ENCODE results near the gene PTPRN2.
"Not testable (repeated sequence)": the region's sequence is repeated elsewhere in the genome, so short reads cannot be mapped to it uniquely, and the experiment has no call there.

Gene PTPRN2

DNA sequence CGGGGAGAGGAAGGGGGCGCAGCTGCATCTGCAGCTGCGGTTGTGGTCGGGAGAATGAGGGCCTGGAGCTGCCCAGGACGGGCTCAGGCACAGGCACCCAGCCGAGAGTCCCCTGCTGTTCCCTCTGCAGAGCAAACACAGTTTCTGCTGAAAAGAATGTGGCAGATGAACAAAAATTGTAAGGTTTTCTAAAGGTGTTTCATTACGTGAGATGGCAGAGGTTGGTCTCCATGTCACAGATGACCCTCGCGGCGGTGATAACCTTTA lies 794.6 kb downstream of the PTPRN2 start:
- no peak for DNase-seq (ENCODE audit: low read depth in 4 of 4, low spot score in 1 of 4)

DNA sequence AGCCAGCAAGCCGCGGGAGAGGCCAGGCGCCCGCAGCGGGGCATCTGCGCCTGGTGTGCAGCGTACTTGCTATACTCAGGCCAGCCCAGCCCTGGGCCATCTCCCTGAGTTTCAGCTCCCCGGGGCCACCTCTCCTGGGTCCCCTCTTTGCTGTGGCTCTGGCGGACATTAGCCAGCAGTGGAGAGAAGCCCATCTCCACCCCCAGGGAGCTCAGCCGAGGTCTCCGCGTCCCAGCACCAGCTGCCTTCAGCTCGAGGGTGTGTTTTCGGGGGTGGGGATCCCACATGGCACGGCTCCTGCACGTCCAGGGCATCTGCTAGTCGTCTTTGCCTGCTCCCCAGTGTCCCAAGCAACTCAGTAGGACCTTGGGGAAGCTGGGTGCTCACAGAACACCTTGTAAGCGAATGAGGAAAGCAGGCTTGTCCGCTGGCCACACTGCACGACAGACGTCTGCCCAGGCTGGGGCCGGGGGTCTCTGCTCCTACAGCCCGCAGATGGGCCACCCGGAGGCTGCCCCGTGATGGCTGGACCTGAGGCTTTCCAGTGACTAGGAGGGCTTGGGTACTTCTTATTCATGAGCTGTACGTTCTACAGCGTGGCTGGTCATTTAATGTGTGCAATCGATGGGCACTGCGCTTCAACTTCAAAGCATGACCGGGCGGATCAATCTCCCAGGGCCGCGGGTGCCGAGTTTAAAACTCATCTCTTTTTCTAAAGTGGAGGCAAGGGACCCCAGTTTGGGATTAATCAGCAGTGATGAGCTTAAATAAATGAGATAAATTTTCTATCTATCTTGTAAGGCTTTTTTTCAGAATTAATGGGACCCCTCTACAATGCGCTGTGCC lies 795.2 kb downstream of the PTPRN2 start:
- no peak for DNase-seq (ENCODE audit: low read depth in 4 of 4, low spot score in 1 of 4)

DNA sequence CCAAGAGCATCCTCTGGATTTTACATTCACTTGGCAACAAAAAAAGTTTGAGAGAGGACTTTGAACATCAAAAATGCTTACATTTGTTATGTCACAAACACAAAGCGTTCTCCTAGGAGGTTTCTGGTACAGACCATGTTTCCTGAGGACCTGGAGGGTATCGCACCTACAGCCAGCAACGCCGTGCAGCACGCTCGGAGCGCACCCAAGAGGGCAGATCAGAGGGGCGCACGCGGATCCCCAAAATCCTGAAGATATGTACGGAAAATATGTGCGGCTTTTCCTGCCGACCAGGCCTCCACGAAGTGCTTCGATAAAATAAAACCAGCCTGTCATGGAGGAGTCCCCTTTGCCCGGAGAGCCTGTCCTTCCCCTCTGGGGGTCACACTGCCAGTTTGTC lies 796.0 kb downstream of the PTPRN2 start:
- no peak for DNase-seq (ENCODE audit: low read depth in 4 of 4, low spot score in 1 of 4)

DNA sequence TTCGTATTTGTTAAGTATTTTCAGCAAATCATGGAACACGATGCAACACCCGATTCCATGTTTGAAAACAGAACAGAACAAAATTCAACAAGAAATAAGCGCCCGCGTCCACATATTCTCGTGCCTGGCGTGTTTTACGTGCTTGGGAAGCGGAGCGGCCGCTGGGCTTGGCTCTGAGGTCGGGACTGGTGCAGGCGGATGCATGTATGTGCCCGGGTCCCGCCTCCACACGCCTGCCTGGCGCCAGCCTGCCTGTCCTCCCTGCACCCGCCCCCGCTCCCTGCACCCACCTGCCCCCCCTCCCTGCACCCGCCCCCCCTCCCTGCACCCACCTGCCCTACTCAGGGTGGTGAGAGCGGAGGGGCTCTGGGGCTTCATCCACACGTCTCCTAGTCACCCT lies 796.4 kb downstream of the PTPRN2 start:
- no peak for DNase-seq (ENCODE audit: low read depth in 4 of 4, low spot score in 1 of 4)

DNA sequence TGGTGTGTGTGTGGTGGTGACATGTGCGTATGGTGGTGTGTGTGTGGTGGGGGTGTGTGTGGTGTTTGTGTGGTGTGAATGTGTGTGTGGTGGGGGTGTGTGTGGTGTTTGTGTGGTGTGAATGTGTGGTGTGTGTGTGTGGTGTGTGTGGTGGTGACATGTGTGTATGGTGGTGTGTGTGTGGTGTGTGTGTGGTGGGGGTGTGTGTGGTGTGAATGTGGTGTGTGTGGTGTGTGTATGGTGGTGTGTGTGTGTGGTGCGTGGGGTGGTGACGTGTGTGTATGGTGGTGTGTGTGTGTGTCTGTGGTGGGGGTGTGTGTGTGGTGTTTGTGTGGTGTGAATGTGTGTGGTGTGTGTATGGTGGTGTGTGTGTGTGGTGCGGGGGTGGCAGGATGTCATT lies 797.7 kb downstream of the PTPRN2 start:
- no peak for DNase-seq (ENCODE audit: low read depth in 4 of 4, low spot score in 1 of 4)

DNA sequence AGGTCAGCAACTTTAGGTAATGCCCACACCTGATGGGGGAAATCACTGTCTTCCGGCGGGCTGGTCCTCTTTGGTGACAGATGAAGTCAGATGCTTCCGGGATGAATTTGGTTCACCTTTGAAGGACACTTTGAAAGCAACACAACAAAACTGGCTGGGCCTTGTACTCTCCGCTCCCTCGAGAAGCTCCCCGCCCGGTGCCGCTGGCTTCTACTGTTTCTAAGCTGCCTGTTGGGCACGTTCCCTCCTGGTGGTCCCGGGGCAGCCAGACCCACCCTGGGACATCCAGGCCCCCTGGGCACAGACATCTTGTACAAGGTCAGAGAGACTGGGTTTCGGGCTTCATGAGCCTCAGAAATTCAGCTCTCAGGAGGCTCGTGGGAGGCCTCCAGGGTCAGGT lies 798.5 kb downstream of the PTPRN2 start:
- DNase-seq (ENCODE audit: low read depth in 4 of 4, low spot score in 1 of 4) = no peak

DNA sequence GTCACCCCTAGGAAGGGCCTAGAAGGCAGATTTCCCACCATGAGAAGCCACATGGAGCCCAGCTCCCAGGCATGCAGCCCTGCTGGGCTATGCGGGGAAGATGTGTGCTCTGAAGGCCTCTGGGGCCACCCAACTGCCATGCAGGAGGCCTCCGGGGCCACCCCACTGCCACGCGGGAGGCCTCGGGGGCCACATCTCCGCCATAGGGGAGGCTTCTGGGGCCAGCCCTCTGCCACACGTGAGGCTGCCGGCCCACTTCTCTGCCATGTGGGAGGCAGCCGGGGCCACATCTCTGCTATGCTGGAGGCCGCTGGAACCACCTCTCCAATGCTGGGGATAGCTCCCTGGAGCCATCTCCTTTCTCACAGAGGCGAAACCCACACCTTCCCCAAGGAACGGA lies 799.0 kb downstream of the PTPRN2 start:
- no peak for DNase-seq (ENCODE audit: low read depth in 4 of 4, low spot score in 1 of 4)

DNA sequence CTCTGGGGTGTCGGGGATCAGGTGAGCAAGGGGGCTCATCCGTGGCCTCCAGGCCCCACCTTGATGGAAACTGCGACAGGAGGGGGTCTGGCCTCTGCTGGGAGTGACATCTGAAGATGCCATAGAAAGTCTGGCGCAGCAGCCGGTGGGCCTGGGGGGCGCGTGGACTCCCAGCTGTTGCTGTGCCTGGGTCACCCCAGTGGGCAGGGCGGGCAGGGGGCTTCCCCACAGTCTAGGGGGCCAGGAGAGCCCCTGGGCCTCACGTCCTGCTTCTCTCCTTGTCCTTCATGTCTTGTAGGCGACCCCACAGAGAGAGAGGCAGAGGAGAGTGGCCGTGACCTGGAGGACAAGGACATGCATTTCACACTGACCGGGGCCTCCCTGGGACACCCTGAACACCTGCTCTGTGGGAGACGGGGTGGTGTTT lies 800.3 kb downstream of the PTPRN2 start:
- DNase-seq (ENCODE audit: low read depth in 4 of 4, low spot score in 1 of 4) = no peak

DNA sequence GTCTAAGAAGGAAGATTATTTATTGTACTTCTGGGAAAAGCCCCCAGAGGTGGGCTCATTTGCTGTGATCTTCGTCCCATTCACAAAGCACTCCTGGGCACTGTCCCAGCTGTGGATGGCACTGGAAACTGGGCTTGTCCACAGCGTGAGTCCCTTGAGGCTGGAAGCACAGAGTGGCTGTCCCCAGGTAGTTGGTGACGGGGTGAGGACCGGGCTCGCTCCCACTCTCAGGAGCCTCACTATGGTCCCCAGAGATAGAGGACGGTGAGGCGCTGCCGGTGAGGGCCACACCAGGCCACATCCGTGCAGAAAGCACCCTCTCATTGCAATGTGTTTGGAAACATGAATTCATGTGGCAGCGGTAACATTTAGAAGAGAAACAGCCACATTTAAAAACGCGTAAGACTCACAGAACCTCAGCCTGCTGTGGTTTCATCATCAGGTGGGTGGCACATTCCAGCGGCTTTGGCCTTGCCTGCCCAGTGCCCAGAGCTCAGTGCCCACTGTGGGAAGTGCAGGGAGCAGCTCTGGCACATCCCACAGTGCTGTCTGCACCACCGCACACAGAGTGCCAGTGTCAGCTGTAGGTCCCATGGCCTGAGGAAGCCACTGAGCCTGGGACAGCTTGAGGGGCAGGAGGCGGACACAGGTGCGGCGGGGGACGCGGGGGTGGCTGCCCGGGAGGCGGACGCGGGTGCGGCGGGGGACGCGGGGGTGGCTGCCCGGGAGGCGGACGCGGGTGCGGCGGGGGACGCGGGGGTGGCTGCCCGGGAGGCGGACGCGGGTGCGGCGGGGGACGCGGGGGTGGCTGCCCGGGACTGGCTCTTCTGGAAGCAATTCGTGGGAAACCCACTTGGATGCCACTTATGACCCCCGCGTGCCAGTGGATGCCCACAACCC lies 801.0 kb downstream of the PTPRN2 start:
- DNase-seq (ENCODE audit: low read depth in 4 of 4, low spot score in 1 of 4) = no peak

DNA sequence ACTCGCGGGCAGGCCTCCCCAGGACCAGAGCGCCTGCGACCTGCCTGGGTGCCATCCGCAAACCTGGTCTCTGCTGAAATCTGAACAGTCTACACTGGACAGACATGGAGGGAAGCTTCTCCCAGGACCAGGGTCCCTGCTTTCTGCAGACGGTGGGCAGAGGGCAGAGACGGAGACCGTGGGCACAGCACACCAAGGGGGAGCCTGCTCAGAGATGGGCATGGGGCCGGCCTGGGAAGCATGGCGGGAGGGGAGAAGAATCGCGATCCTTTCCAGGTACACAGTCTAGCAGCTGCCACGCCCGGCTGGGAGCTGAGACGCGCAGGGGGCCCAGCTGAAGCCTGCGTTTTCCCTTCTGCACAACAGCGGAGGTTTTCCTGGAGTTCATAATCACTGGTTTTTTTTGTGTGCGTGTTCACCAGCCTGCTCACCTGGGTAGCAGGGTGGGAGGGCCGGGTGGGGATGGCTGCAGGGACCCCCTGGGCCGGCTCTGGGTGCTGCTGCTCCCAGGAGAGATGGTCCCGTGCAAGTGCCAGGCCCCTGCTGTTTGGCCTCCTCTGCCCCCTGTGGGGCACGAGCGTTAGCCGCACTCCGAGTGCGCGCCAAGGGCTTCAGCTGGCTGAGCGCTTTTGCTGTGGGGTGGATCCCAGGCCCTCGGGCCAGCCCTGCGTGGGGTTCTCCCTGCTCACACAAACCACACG lies 802.0 kb downstream of the PTPRN2 start:
- no peak for DNase-seq (ENCODE audit: low read depth in 4 of 4, low spot score in 1 of 4)

DNA sequence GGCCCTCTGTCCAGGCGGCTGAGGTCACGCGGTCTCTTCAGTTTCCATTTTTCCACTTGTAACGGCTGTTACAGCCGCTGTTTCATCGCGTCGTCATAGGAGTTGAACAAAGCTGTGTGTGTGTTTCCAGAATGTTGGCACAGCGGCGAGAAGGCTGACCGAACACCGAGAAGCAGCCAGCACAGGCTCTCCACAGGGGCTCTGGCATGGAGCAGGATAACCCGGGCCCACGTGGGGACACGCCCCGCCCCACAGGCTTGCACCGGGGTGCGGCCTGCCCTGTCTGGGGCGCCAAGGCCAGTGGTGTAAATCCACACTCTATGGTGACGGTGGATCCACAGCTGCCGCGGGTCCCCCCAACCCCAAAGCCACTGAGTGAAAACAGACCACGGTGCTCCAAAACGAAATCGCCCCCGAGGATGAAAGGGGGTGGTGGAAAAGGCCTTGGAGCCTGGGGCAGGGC lies 802.6 kb downstream of the PTPRN2 start:
- DNase-seq (ENCODE audit: low read depth in 4 of 4, low spot score in 1 of 4) = no peak

DNA sequence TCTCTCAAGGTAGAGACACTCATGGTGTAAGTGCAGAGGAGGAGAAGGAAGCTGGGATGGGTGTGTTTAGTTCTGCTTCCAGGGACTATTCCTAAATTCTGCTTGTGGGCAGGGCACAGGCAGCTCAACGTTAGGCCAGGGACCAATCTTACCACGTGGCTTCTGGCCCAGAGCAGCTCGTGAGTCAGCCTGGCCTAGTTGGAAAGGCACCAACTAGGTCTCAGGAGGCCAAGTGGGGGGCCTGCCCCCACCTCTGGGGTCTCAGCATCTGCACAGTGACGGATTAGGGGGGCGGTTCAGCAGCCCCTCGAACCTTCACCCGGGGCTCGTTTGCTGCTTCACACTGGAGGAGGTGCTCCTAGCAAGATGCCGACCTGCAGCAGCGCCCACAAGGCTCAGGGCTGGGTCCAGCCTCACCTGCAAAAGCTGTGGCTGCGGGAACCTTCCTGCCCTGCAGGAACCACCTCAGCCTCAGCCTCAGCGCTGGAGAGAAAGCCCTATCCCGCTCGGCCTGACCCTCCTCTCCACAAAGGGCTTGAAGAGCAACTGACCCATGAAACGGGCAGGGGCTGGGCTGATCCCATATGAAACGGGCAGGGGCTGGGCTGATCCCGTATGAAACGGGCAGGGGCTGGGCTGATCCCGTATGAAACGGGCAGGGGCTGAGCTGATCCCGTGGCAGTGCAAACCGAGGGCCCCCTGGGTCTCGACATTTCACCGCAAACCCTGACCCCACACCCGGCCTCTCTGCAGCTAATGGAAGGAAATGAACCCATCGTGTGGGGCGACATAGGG lies 803.4 kb downstream of the PTPRN2 start:
- DNase-seq (ENCODE audit: low read depth in 4 of 4, low spot score in 1 of 4) = no peak

DNA sequence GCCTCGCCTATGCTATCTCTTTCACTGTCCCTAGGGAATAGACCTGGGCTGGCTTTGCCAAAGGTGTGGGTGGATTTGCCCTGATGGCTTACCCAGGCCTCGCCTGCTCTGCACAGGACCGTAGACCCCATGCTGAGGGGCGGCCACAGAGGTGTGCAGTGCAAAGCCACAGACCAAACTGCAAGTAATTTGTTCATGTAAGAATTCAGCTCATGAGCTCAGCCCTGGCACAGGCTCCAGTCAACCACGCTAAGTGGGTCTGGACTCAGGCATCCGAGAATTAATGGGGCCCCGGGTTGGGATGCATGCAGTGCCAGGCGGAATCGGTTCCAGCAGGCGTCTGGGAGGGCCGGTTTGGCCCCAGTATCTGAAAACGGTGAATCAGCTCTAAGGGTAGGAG lies 805.6 kb downstream of the PTPRN2 start:
- DNase-seq (ENCODE audit: low read depth in 4 of 4, low spot score in 1 of 4) = no peak

DNA sequence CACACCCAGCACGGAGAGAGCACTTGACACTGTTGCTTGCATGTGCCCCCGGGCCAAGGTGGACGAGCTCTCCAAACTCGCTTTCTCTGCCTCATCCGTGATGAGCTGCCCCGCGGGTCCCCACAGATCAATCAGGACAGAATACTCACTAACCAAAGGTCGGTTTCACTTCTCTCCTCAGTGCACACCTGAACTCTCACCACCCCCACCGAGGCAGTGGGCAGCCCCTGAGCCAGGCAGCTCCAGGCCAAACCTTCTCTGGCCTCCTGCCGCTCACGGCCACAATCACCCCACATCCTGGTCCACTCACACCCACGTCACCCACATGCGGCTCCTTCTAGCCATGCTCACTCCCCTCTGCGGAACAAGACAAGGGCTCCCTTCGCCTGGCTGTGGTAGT lies 806.9 kb downstream of the PTPRN2 start:
- DNase-seq (ENCODE audit: low read depth in 4 of 4, low spot score in 1 of 4) = no peak

DNA sequence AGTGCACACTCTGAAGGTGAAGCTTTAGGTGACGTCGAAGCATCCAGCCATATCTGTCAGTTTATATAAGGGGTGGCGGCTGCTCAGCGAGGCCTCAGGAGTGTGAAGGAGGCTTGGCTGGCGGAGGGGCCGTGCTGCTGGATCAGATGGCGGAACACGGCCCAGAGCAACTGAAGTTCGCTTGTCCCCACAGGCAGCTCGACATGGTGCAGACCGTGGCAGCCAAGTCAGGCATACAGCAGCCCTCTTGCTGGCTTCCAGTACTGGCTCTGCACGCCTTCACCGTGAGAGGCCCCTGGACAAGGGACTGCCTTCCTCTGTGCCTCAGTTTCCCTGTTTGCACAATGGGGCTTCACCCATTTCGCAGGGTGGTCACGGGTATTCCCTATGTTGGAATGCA lies 807.3 kb downstream of the PTPRN2 start:
- DNase-seq (ENCODE audit: low read depth in 4 of 4, low spot score in 1 of 4) = no peak

DNA sequence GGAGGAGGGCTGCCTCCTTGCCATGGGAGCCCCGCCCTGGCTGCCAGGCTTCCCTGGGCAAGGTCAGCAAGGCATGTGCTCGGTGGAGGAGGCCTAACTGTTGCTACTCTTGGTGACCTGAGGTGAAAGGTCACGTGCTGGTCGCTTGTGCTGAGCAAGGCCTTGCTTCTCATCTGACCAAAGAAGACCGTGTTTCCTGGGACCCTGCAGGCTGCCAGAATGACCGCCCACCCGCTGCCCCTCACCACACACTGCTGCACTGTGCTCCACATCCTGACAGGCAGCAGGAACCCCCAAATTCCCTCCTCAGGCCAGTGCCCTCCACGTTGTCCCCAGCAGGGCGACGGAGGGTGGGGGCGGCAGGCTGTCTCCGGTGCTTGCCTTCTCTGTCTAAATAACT lies 808.4 kb downstream of the PTPRN2 start:
- no peak for DNase-seq (ENCODE audit: low read depth in 4 of 4, low spot score in 1 of 4)

DNA sequence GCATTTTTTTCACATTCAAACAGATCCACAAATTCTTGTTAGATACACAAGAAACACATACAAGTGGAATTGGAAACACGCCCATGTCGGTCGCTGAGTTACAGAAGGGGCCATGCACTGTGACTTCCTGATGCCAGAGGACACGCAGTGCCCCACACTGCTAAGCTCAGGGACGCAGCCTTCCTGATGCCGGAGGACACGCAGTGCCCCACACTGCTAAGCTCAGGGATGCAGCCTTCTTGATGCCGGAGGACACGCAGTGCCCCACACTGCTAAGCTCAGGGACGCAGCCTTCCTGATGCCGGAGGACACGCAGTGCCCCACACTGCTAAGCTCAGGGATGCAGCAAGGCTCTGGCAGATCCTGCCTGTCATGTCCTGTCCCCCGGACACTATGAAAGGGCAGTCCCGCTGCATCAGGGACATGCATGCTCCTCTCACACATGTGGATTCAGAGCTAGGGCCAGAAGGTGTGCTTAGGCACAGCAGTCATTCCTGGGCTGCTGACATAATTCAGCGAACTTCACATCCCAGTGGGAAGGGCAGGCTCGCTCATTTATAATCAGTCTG lies 810.3 kb downstream of the PTPRN2 start:
- DNase-seq (ENCODE audit: low read depth in 4 of 4, low spot score in 1 of 4) = not testable (repeated sequence)

DNA sequence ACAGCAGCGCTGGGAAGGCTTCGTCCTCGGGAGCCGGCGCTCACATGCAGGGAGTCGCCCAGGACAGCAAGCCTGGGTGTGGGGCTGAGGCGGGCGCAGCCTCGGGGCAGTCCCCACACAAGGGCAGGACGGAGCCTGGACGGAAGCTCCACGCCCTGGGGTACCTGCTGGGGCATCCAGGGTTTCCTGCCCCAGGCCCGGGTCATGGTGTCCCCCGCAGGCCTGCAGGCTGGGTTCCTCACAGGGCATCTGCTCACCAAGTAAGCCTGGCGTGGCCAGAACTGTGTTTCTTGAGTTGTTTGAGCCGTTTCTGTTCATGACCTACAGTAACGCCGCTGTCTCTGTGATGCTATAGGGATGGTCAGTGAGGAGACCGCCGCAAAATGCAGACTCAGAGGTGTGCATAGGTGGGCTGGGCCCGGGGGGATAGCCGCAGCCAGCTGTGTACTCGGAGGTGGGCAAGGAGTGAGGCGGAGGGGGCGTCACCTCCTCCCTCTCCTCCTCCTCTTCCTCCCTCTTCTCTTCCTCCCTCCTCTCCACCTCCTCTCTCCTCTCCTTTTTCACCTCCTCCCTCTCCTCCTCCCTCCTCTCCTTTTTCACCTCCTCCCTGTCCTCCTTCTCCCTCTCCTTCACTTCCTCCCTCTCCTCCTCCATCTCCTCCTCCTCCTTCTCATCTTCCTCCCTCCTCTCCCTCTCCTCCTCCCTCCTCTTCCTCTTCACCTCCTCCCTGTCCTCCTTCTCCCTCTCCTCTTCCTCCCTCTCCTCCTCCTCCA lies 811.9 kb downstream of the PTPRN2 start:
- no peak for DNase-seq (ENCODE audit: low read depth in 4 of 4, low spot score in 1 of 4)

DNA sequence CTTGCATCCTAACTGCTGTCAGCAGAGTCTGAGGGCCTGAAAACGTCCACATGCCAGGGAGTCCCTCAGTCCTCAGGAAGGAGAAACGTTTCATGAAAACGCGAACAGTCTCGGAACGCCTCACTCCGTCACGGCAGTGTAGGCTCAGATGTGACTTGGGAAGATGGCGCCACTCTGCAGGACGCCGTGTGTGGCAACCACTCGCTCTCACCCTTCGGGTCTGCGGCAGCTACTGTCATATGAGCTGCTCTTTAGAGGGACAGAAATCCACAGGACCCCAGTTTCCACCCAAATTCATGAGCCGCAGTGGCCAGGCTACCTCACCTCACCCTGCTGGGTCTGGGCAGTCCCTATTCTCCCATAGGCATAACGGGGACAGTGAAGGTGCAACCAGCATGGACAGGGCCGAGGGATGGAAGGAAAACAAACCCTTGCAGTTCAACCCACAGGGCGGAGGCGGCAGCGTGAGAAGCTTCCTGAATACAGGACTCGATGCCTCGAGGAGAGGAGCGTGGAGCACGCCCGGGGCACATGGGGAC lies 812.5 kb downstream of the PTPRN2 start:
- DNase-seq (ENCODE audit: low read depth in 4 of 4, low spot score in 1 of 4) = no peak

DNA sequence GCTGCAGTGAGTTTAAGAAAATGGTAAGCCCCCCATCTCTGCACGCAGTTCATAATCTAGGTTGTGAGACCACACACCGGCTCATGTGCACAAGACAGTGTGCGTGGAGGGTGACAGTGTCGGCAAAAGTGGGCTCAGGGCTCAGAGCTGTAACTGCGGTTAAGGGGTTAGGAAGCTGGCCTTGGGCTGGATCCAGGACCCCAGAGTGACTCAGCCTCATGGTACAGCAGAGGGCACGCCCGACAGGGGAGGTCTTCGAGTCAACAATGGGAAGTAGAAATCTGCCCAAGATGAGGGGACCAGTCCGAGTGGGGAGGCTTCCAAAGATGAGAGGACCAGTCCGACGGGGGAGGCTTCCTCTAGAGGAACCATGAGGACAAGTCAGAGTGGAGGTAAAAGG lies 813.1 kb downstream of the PTPRN2 start:
- DNase-seq (ENCODE audit: low read depth in 4 of 4, low spot score in 1 of 4) = no peak
